Muscle layer of colon (tissue), 2 donors: ENCODE results near the gene C19orf12.

Source experiments
- H3K27ac ChIP-seq: one replicate; pipeline ENCODE4 v1.7.0; 2013; ENCODE audit warnings: low read depth, mild to moderate bottlenecking, low read length, moderate library complexity
- H3K27me3 ChIP-seq, 2 donors: one replicate each; pipeline ENCODE4 v1.7.0; 2013; ENCODE audit warnings: low read length in 2 of 2, mild to moderate bottlenecking in 2 of 2; ENCODE audit not compliant: insufficient read depth in 2 of 2, control insufficient read depth in 1 of 2
- H3K36me3 ChIP-seq: one replicate; pipeline ENCODE4 v1.7.0; 2013; ENCODE audit warnings: mild to moderate bottlenecking, low read length; ENCODE audit not compliant: insufficient read depth
- H3K4me1 ChIP-seq: one replicate; pipeline ENCODE4 v1.7.0; 2013; ENCODE audit warnings: mild to moderate bottlenecking, low read length; ENCODE audit not compliant: insufficient read depth
- H3K4me3 ChIP-seq, 2 donors: one replicate each; pipeline ENCODE4 v1.7.0; 2013; ENCODE audit warnings: low read length in 2 of 2, low read depth in 1 of 2, mild to moderate bottlenecking in 1 of 2, moderate library complexity in 1 of 2
- H3K9ac ChIP-seq: one replicate; pipeline ENCODE4 v1.7.0; 2013; ENCODE audit warnings: low read length
- H3K9me3 ChIP-seq: one replicate; pipeline ENCODE4 v1.7.0; 2013; ENCODE audit warnings: mild to moderate bottlenecking, low read length
- donor health status: abdominal sarcoma.
- donor health status: Adenocarcinoma of cecum.

The C19orf12 gene

GRCh38 chr19:29665215-29665825 lies 49.7 kb downstream of the C19orf12 start, which contains the start of gene PLEKHF1:
Gene PLEKHF1 (plus strand): TSS chr19:29665461. CDS start chr19:29673840, 8,379 bp downstream.
- Histone ChIP-seq H3K27me3 (no peaks in the 10 kb centered on the region), H3K9me3 (no peaks in the 10 kb centered on the region), H3K36me3 (no peaks in the 10 kb centered on the region), H3K4me1 (peaks cover 49% of the 10 kb centered on the region), H3K9ac (peak within 1 kb of the TSS; percentile 61), H3K27ac (peak within 1 kb of the TSS; percentile 73), H3K4me3 (peak within 1 kb of the TSS; percentile 80 to 83)

- peak overlapping the region in 1 of 2 donors; percentile 80 for H3K4me3 ChIP-seq
- H3K27me3 ChIP-seq = no peaks in the 10 kb centered on the region
- peaks cover 49% of the 10 kb centered on the region for H3K4me1 ChIP-seq
- peak overlapping the region; percentile 73 for H3K27ac ChIP-seq
- H3K9ac ChIP-seq = no peak overlapping the region
- no peaks in the 10 kb centered on the region for H3K9me3 ChIP-seq
- no peaks in the 10 kb centered on the region for H3K36me3 ChIP-seq
Measured at GRCh38 chr19:29664753-29665214, 50.3 kb downstream of the C19orf12 start.

- no peaks in the 10 kb centered on the region for H3K27me3 ChIP-seq
- peak overlapping the region; percentile 66 for H3K27ac ChIP-seq
- peaks cover 49% of the 10 kb centered on the region for H3K4me1 ChIP-seq
- no peak overlapping the region for H3K4me3 ChIP-seq
- no peaks in the 10 kb centered on the region for H3K36me3 ChIP-seq
- no peaks in the 10 kb centered on the region for H3K9me3 ChIP-seq
- no peak overlapping the region for H3K9ac ChIP-seq
Measured at GRCh38 chr19:29663861-29664752, 51.0 kb downstream of the C19orf12 start.

GRCh38 chr19:29662604-29663404 lies 52.3 kb downstream of the C19orf12 start:
- Histone ChIP-seq H3K4me3 (no peak overlapping the region), H3K9ac (peak overlapping the region; percentile 65), H3K9me3 (no peaks in the 10 kb centered on the region), H3K36me3 (no peaks in the 10 kb centered on the region), H3K4me1 (peaks cover 46% of the 10 kb centered on the region), H3K27me3 (no peaks in the 10 kb centered on the region), H3K27ac (peak overlapping the region; percentile 66)

DNA sequence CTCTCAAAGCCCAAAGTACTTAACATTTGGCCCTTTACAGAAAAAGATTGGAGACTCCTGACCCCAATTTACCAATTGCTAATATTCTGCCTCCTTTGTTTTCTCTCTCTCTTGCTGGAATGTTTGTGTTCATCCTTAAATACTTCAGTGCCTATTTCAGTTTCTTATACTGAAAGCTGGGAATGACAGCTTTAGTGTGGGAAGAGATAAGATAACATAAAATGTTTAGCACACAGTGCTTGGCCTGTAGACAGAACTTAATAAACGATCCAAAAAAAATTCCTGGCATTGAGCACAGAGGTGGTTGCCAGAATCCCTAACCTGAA lies 52.8 kb downstream of the C19orf12 start:
- H3K36me3 ChIP-seq = no peaks in the 10 kb centered on the region
- H3K4me3 ChIP-seq = no peak overlapping the region
- H3K27ac ChIP-seq = peak overlapping the region; percentile 34
- peaks cover 41% of the 10 kb centered on the region for H3K4me1 ChIP-seq
- no peaks in the 10 kb centered on the region for H3K9me3 ChIP-seq
- no peaks in the 10 kb centered on the region for H3K27me3 ChIP-seq
- H3K9ac ChIP-seq = peak overlapping the region; percentile 65

GRCh38 chr19:29660835-29661234 lies 54.2 kb downstream of the C19orf12 start:
- no peak overlapping the region for H3K9ac ChIP-seq
- no peaks in the 10 kb centered on the region for H3K9me3 ChIP-seq
- peaks cover 32% of the 10 kb centered on the region for H3K4me1 ChIP-seq
- no peaks in the 10 kb centered on the region for H3K27me3 ChIP-seq
- H3K27ac ChIP-seq = no peak overlapping the region
- no peaks in the 10 kb centered on the region for H3K36me3 ChIP-seq
- H3K4me3 ChIP-seq = no peak overlapping the region

GRCh38 chr19:29658221-29658991 lies 56.7 kb downstream of the C19orf12 start:
- H3K9me3 ChIP-seq = no peaks in the 10 kb centered on the region

DNA sequence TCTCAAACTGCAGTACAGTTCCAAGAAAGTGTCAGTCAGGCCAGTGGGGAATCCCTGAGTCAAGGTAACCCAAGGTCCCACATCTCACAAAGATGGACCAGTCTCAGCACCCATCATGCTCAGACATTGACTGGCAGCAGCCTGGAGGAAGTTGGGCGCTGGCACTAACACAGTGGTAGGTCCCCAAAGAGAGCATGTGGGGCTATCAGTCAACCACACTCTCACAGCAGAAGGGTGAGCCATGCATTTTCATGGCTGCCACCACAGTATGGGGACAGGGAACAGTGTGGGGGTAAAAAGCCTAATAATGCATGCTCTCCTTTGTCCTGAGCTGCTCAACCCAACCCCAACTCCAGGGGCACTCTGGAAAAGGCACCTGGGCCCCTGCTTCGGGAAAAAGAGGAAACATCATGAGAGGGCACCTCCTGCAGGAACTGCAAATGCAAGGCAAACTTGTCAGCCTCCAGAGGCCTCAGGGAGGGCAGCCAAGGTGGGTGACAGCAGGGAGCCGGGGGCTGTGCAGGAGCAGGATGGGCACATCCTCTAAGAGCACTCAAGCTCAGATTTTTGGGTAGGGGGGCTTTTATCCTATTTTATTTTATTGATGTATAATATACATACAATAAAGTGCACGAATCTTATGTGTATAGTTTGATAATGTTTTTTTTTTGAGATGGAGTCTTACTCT lies 59.3 kb downstream of the C19orf12 start:
- no peak overlapping the region for H3K9ac ChIP-seq
- H3K36me3 ChIP-seq = no peaks in the 10 kb centered on the region
- no peaks in the 10 kb centered on the region for H3K9me3 ChIP-seq
- no peaks in the 10 kb centered on the region for H3K27me3 ChIP-seq
- H3K4me1 ChIP-seq = no peaks in the 10 kb centered on the region
- H3K27ac ChIP-seq = no peak overlapping the region
- no peak overlapping the region for H3K4me3 ChIP-seq

More at GRCh38 chr19:29658221-29658991, 56.7 kb downstream of the C19orf12 start:
- H3K27ac ChIP-seq = no peak overlapping the region
- no peak overlapping the region for H3K9ac ChIP-seq
- no peak overlapping the region for H3K4me3 ChIP-seq
- no peaks in the 10 kb centered on the region for H3K36me3 ChIP-seq
- peaks cover 17% of the 10 kb centered on the region for H3K4me1 ChIP-seq
- H3K27me3 ChIP-seq = no peaks in the 10 kb centered on the region

DNA sequence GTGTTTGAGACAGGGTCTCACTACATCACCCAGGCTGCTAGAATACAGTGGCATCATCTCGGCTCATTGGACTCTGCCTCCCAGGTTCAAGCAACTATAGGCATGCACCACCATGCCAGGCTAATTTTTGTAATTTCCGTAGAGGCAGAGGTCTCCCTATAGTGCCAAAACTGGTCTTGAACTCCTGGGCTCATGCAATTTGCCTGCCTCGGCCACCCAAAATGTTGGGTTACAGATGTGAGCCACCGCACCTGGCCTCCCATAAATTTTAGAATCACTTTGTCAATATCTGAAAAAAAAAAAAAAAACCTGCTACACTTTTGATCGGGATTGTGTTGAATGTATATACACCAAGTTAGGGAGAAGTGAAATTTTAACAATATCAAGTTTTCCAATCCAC lies 61.7 kb downstream of the C19orf12 start:
- H3K4me3 ChIP-seq = no peak overlapping the region
- H3K9ac ChIP-seq = no peak overlapping the region
- H3K36me3 ChIP-seq = no peaks in the 10 kb centered on the region
- no peak overlapping the region for H3K27ac ChIP-seq
- no peaks in the 10 kb centered on the region for H3K27me3 ChIP-seq
- H3K4me1 ChIP-seq = no peaks in the 10 kb centered on the region
- H3K9me3 ChIP-seq = no peaks in the 10 kb centered on the region

GRCh38 chr19:29651622-29652394 lies 63.3 kb downstream of the C19orf12 start:
- Histone ChIP-seq H3K36me3 (no peaks in the 10 kb centered on the region), H3K9ac (no peak overlapping the region), H3K4me1 (no peaks in the 10 kb centered on the region), H3K27ac (no peak overlapping the region), H3K27me3 (no peaks in the 10 kb centered on the region), H3K9me3 (no peaks in the 10 kb centered on the region), H3K4me3 (no peak overlapping the region)
